Endothelial cell of umbilical vein (primary cell): ENCODE results near the gene CERS6.

Source experiments
- EZH2 ChIP-seq: IDR thresholded peaks from 2 replicates; pipeline ENCODE4 v1.6.1; 2012; ENCODE audit warnings: borderline replicate concordance, low read depth, mild to moderate bottlenecking, moderate library complexity, low read length, inconsistent platforms; ENCODE audit not compliant: severe bottlenecking
- POLR2A ChIP-seq: IDR thresholded peaks from 2 replicates; pipeline ENCODE4 v1.6.1; 2012; ENCODE audit warnings: low read depth, mild to moderate bottlenecking, control low read depth, low read length
- POLR2AphosphoS5 ChIP-seq: IDR thresholded peaks from 2 replicates; pipeline ENCODE4 v1.6.1; 2012; ENCODE audit warnings: low read depth, mild to moderate bottlenecking, control low read depth, low read length, moderate library complexity; ENCODE audit not compliant: insufficient read depth
- TF ChIP-seq, protein P1 (sequence below), 2 donors: IDR thresholded peaks; 1 replicate in 1 of 2; 2 replicates in 1 of 2; pipeline ENCODE4 v1.5.1; 2011; ENCODE audit warnings: low read length in 2 of 2, mild to moderate bottlenecking in 2 of 2, moderate library complexity in 2 of 2, control low read depth in 1 of 2, inconsistent platforms in 1 of 2, low read depth in 1 of 2; ENCODE audit not compliant: insufficient read depth in 1 of 2; ENCODE audit errors: extremely low read depth in 1 of 2

DNA sequence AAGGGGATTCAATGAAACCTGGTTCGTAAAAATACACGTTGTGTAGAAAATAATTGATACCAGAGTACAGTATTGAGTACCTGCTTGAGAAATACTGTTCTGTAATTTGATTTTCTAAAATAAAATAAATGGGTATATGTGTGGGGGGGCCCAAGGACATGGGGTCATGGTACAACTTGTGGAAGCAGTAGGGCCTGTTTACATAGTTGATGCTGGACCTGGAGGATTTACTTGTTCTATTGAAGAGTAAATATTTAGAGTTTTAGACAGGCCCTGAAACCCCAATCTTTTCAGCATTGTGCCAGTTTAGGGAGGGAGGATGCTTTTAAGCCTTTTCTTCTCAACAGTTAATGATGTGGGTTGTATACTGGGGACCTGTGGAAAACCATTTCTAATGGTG, 11.7 kb downstream of the CERS6 start:
- TF ChIP-seq, protein P1, sequence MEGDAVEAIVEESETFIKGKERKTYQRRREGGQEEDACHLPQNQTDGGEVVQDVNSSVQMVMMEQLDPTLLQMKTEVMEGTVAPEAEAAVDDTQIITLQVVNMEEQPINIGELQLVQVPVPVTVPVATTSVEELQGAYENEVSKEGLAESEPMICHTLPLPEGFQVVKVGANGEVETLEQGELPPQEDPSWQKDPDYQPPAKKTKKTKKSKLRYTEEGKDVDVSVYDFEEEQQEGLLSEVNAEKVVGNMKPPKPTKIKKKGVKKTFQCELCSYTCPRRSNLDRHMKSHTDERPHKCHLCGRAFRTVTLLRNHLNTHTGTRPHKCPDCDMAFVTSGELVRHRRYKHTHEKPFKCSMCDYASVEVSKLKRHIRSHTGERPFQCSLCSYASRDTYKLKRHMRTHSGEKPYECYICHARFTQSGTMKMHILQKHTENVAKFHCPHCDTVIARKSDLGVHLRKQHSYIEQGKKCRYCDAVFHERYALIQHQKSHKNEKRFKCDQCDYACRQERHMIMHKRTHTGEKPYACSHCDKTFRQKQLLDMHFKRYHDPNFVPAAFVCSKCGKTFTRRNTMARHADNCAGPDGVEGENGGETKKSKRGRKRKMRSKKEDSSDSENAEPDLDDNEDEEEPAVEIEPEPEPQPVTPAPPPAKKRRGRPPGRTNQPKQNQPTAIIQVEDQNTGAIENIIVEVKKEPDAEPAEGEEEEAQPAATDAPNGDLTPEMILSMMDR (IDR thresholded peaks at IDR 0.05; ENCODE audit: extremely low read depth in 1 of 2, insufficient read depth in 1 of 2, low read depth in 1 of 2, low read length in 2 of 2) = no peak
- no peak for TF ChIP-seq EZH2
- TF ChIP-seq POLR2AphosphoS5 = no peak
- TF ChIP-seq POLR2A = no peak
